GM12878 (cell line): ENCODE data around the gene POLG. TPM values are rescaled to one million over a fixed set of nuclear protein-coding genes. Genes with fewer than 3 reads are reported as not detected.

ENCODE experiments used
- ATAC-seq: fragments of 200-7000 bp; cut with Tn5 transposase; 3 replicates; pipeline ENCODE4 v1.9.1; 2020; ENCODE audit warnings: mild to moderate bottlenecking, moderate library complexity
- BruUV-seq: library from RNA; stranded (reverse); fragments of 400-500 nt; replicated peaks from 2 replicates; lab custom pipeline; 2021; lab: Mats Ljungman, UMichigan
- CTCF ChIA-PET: fragments of 300-600 bp; sonication (Branson Sonifier 250); formaldehyde crosslinking; extraction: SDS; loops from one replicate; lab custom pipeline; 2021; ENCODE audit warnings: inconsistent platforms; lab: Yijun Ruan, JAX
- POLR2A ChIA-PET: fragments of 350-600 bp; formaldehyde crosslinking; extraction: SDS; loops from one replicate; lab custom pipeline; 2021; ENCODE audit warnings: inconsistent platforms; lab: Charles Lee
- RAD21 ChIA-PET: fragments of 300-600 bp; sonication (Branson Sonifier 250); formaldehyde crosslinking; loops from one replicate; lab custom pipeline; 2023; ENCODE audit warnings: antibody characterized with exemption; ENCODE audit not compliant: unreplicated experiment; lab: Charles Lee
- SMC1A ChIA-PET: fragments of 300-600 bp; sonication (Branson Sonifier 250); formaldehyde crosslinking; loops from one replicate; lab custom pipeline; 2023; ENCODE audit not compliant: unreplicated experiment, uncharacterized antibody; lab: Charles Lee
- DNase-seq: peaks from one replicate; pipeline ENCODE4 v3.0.0-alpha.2; 2011; ENCODE audit warnings: low read depth, low spot score
- FAIRE-seq: peaks from 3 replicates; lab custom pipeline; 2011; peaks lifted over from hg19 to GRCh38; lab: Jason Lieb, UNC
- H2AFZ ChIP-seq: 2 replicates; pipeline ENCODE4 v1.6.0; 2011; ENCODE audit warnings: low read depth, low read length, control low read depth; ENCODE audit not compliant: control insufficient read depth
- H3K27ac ChIP-seq: 2 replicates; pipeline ENCODE4 v1.5.1; 2011; ENCODE audit warnings: control low read depth; ENCODE audit not compliant: control insufficient read depth, insufficient read depth
- H3K27me3 ChIP-seq, 2 experiments: replicated peaks in 1 of 2; 2 replicates each; pipeline versions ENCODE4 v1.6.0 to v1.6.1; 2011; ENCODE audit warnings: low read length in 1 of 2; ENCODE audit not compliant: control insufficient read depth in 2 of 2, insufficient read depth in 2 of 2
- H3K36me3 ChIP-seq, 2 experiments: 2 replicates each; pipeline ENCODE4 v1.5.1; 2011; ENCODE audit warnings: low read length in 1 of 2; ENCODE audit not compliant: control insufficient read depth in 2 of 2, insufficient read depth in 2 of 2
- H3K4me1 ChIP-seq: 2 replicates; pipeline ENCODE4 v1.6.1; 2011; ENCODE audit warnings: mild to moderate bottlenecking, low read length, moderate library complexity, mixed read lengths; ENCODE audit not compliant: control insufficient read depth, insufficient read depth
- H3K4me2 ChIP-seq: 2 replicates; pipeline ENCODE4 v1.6.0; 2011; ENCODE audit warnings: control low read depth; ENCODE audit not compliant: control insufficient read depth, insufficient read depth
- H3K4me3 ChIP-seq: fragments of 200-600 bp; sonication (generic); 2 replicates; pipeline ENCODE4 v1.5.1; 2016
- H3K79me2 ChIP-seq: 2 replicates; pipeline ENCODE4 v1.6.0; 2011; ENCODE audit warnings: low read length; ENCODE audit not compliant: control insufficient read depth, insufficient read depth
- H3K9ac ChIP-seq: 2 replicates; pipeline ENCODE4 v1.8.0; 2011; ENCODE audit warnings: low read length, control low read depth, mixed read lengths; ENCODE audit not compliant: control insufficient read depth, insufficient read depth
- H3K9me3 ChIP-seq: replicated peaks from 3 replicates; pipeline ENCODE4 v1.5.1; 2011; ENCODE audit warnings: mild to moderate bottlenecking, low read length; ENCODE audit not compliant: control insufficient read depth, insufficient read depth
- H4K20me1 ChIP-seq: 2 replicates; pipeline ENCODE4 v1.6.0; 2011; ENCODE audit not compliant: control insufficient read depth, insufficient read depth
- BCL3 ChIP-seq: IDR thresholded peaks from 2 replicates; pipeline ENCODE4 v1.6.1; 2011; ENCODE audit warnings: borderline replicate concordance, low read depth, mild to moderate bottlenecking, moderate library complexity, low read length; ENCODE audit not compliant: insufficient read depth, poor library complexity, severe bottlenecking
- BHLHE40 ChIP-seq, 2 experiments: fragments of 450-650 bp in 1 of 2; IDR thresholded peaks; 2 replicates each; pipeline ENCODE4 v1.6.1; 2011 to 2017; ENCODE audit warnings: low read depth in 2 of 2, borderline replicate concordance in 1 of 2, improper control_type of control experiment in 1 of 2, low read length in 1 of 2, mild to moderate bottlenecking in 1 of 2
- HSF1 ChIP-seq: fragments of 150-350 bp; IDR thresholded peaks from 2 replicates; pipeline ENCODE4 v1.6.1; 2014; ENCODE audit warnings: mild to moderate bottlenecking, low read depth, low read length
- LARP7 ChIP-seq: fragments of 450-650 bp; IDR thresholded peaks from 2 replicates; pipeline ENCODE4 v1.6.1; 2017; ENCODE audit warnings: mild to moderate bottlenecking
- RAD51 ChIP-seq: fragments of 450-650 bp; IDR thresholded peaks from 2 replicates; pipeline ENCODE4 v1.6.1; 2016; ENCODE audit warnings: moderate library complexity, mild to moderate bottlenecking, inconsistent platforms
- REST ChIP-seq: IDR thresholded peaks from 2 replicates; pipeline ENCODE4 v1.6.1; 2012; ENCODE audit warnings: mild to moderate bottlenecking, low read depth, low read length
- TCF12 ChIP-seq: IDR thresholded peaks from 2 replicates; pipeline ENCODE4 v1.6.1; 2011; ENCODE audit warnings: low read depth, mild to moderate bottlenecking, low read length
- WGBS: methylation state at CpG from one replicate; pipeline ENCODE4 v1.1.6; 2016; ENCODE audit warnings: low lambda C conversion rate; ENCODE audit not compliant: insufficient replicate concordance, insufficient coverage; ENCODE audit errors: missing lambda C conversion rate; 5-methylcytosine and 5-hydroxymethylcytosine counted together
- in situ Hi-C: fragments of 300-500 bp; cut with MboI; formaldehyde crosslinking; loops from 9 replicates; pipeline ENCODE4 v1.14.3; 2018; ENCODE audit warnings: mixed read lengths
- intact Hi-C: fragments of 100-400 bp; cut with micrococcal nuclease; formaldehyde crosslinking; loops from one replicate; pipeline ENCODE4 v1.14.2; 2022; ENCODE audit not compliant: unreplicated experiment
- polyA plus RNA-seq, 11 experiments: library from polyadenylated mRNA; depleted of rRNA in 4 of 11; unstranded in 6 of 11; stranded (reverse) in 5 of 11; fragments of >200 nt; fragmentation: Nextera tagmentation in 4 of 11; fragmentation: Illumina TruSeq in 1 of 11; extraction: Ambion mirVana in 4 of 11; extraction: Trizol in 1 of 11; gene quantifications; 1 replicate in 1 of 11; 2 replicates in 10 of 11; pipeline versions ENCODE4 v1.2.1 to v1.2.3, GENCODE V29; 2011 to 2016; ENCODE audit warnings: inconsistent platforms in 2 of 11, missing spikeins in 2 of 11, low read depth in 1 of 11
- total RNA-seq, 4 experiments: library from RNA; depleted of rRNA in 3 of 4; stranded (reverse); fragments of >200 nt in 3 of 4; fragmentation: Illumina TruSeq in 1 of 4; extraction: Trizol in 1 of 4; gene quantifications; 2 replicates each; pipeline versions ENCODE4 v1.2.1 to v1.2.3, GENCODE V29; 2013 to 2021

POLG gene
- total and polyA plus RNA-seq, 10 of the 15 experiments (the other 5 are each of a cell fraction or from before 2014, with no cell fraction given) = 14.8 to 71.1 (median 33.0) TPM

GRCh38 chr15:89340573-89340972, 5.9 kb upstream of the POLG start (continued):
- TF ChIP-seq BCL3 = no peak
- TF ChIP-seq REST = no peak
- no peak for TF ChIP-seq LARP7

GRCh38 chr15:89338036-89338435, 3.4 kb upstream of the POLG start:
- Histone ChIP-seq H3K27ac (no peak overlapping the region), H3K27me3 (no peaks in the 10 kb centered on the region), H3K9ac (no peak overlapping the region), H3K36me3 (no peaks in the 10 kb centered on the region), H3K4me3 (no peak overlapping the region), H2AFZ (no peak overlapping the region), H3K4me2 (no peak overlapping the region), H3K79me2 (peaks cover 15% of the 10 kb centered on the region), H4K20me1 (no peaks in the 10 kb centered on the region), H3K9me3 (no peaks in the 10 kb centered on the region), H3K4me1 (peaks cover 8% of the 10 kb centered on the region; the same call in 1 of the 2 replicates)
- intact Hi-C loops (no loop called here), in situ Hi-C loops (no loop called here)
- FAIRE-seq (no peak), DNase-seq (no peak), ATAC-seq (no peak)
- RAD21 ChIA-PET = interaction anchor here (0.6 to 1.2 kb wide), 3 partner anchors 18 to 131 kb away, joined by 3 read pairs; no protein-coding TSS in a partner anchor
- POLR2A ChIA-PET = no interaction called here
- TF ChIP-seq TCF12 = no peak
- no peak for TF ChIP-seq RAD51
- peak in 1 of 2 experiments; percentile 46; a peak in 1 of 4 replicates for TF ChIP-seq BHLHE40 (IDR thresholded peaks at IDR 0.05; ENCODE audit: borderline replicate concordance in 1 of 2, low read depth in 2 of 2, low read length in 1 of 2)
- TF ChIP-seq HSF1 = no peak
- 34% methylated on average over 6 of the region's 6 CpGs for WGBS
- BruUV-seq = no TSS peak
- SMC1A ChIA-PET = interaction anchor here (2.0 kb wide), 1 partner anchor 21 kb away, joined by 7 read pairs; no protein-coding TSS in a partner anchor
- CTCF ChIA-PET = interaction anchor here (2.7 to 13.0 kb wide), 2 partner anchors 20 to 131 kb away, joined by 9 to 116 read pairs; no protein-coding TSS in a partner anchor
